GM21576 (cell line): ENCODE data around the gene NLRP2B.
"Not testable (repeated sequence)": the region's sequence is repeated elsewhere in the genome, so short reads cannot be mapped to it uniquely, and the experiment has no call there.

Experiments used
- ATAC-seq: cut with Tn5 transposase; IDR thresholded peaks from one replicate; pipeline ENCODE4 v1.9.1; 2021; ENCODE audit warnings: mild to moderate bottlenecking, moderate library complexity; ENCODE audit not compliant: unreplicated experiment

NLRP2B gene

GRCh38 chrX:57680160-57680559 lies at the start of gene NLRP2B:
Gene NLRP2B (minus strand): TSS chrX:57680260.
- ATAC-seq, result no peak

- ATAC-seq, result not testable (repeated sequence)
Observed at GRCh38 chrX:57725995-57726394, 45.9 kb upstream of the NLRP2B start.

- no peak for ATAC-seq
Observed at GRCh38 chrX:57681341-57681740, 1.3 kb upstream of the NLRP2B start.

GRCh38 chrX:57678686-57679428 lies 1.2 kb downstream of the NLRP2B start:
- no peak for ATAC-seq

- no peak for ATAC-seq
Observed at GRCh38 chrX:57677132-57677858, 2.8 kb downstream of the NLRP2B start.

- ATAC-seq, result no peak
Observed at GRCh38 chrX:57675320-57675719, 4.7 kb downstream of the NLRP2B start.

- no peak for ATAC-seq
Observed at GRCh38 chrX:57674861-57675260, 5.2 kb downstream of the NLRP2B start.

GRCh38 chrX:57669961-57670360 lies 10.1 kb downstream of the NLRP2B start:
- ATAC-seq, result no peak

- ATAC-seq, result no peak
Observed at GRCh38 chrX:57667010-57667409, 13.1 kb downstream of the NLRP2B start.

GRCh38 chrX:57655065-57655464 lies 25.0 kb downstream of the NLRP2B start:
- no peak for ATAC-seq

- ATAC-seq, result no peak
Observed at GRCh38 chrX:57652705-57653104, 27.4 kb downstream of the NLRP2B start.

- ATAC-seq, result no peak
Observed at GRCh38 chrX:57651169-57651919, 28.7 kb downstream of the NLRP2B start.

GRCh38 chrX:57647020-57647419 lies 33.0 kb downstream of the NLRP2B start:
- no peak for ATAC-seq

GRCh38 chrX:57643698-57644097 lies 36.4 kb downstream of the NLRP2B start:
- no peak for ATAC-seq

- ATAC-seq, result no peak
Observed at GRCh38 chrX:57641338-57641737, 38.7 kb downstream of the NLRP2B start.

- ATAC-seq, result no peak
Observed at GRCh38 chrX:57640674-57641016, 39.4 kb downstream of the NLRP2B start.

- not testable (repeated sequence) for ATAC-seq
Observed at GRCh38 chrX:57629438-57629837, 50.6 kb downstream of the NLRP2B start.
